ENCODE results near the gene ARID3B.

GRCh38 chr15:74540161-74540760 lies 759 bp upstream of the ARID3B start:
- TF ChIP-seq, protein P1, sequence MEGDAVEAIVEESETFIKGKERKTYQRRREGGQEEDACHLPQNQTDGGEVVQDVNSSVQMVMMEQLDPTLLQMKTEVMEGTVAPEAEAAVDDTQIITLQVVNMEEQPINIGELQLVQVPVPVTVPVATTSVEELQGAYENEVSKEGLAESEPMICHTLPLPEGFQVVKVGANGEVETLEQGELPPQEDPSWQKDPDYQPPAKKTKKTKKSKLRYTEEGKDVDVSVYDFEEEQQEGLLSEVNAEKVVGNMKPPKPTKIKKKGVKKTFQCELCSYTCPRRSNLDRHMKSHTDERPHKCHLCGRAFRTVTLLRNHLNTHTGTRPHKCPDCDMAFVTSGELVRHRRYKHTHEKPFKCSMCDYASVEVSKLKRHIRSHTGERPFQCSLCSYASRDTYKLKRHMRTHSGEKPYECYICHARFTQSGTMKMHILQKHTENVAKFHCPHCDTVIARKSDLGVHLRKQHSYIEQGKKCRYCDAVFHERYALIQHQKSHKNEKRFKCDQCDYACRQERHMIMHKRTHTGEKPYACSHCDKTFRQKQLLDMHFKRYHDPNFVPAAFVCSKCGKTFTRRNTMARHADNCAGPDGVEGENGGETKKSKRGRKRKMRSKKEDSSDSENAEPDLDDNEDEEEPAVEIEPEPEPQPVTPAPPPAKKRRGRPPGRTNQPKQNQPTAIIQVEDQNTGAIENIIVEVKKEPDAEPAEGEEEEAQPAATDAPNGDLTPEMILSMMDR (conservative IDR thresholded peaks at IDR 0.05; ENCODE audit: low read length) = no peak
- TF ChIP-seq EZH2phosphoT487 (IDR thresholded peaks at IDR 0.05; ENCODE audit: borderline replicate concordance, low read depth, low read length) = no peak
